DMS53 treated with DMSO at 0.1 percent for 48 hours (cell line): Measurements from ENCODE around the gene SAP25.

Source experiments
- DNase-seq: peaks from one replicate; lab custom pipeline; 2025; ENCODE audit not compliant: unreplicated experiment; lab: John Stamatoyannopoulos, UW

Gene SAP25

GRCh38 chr7:100598425-100598824, 24.7 kb upstream of the SAP25 start:
- DNase-seq = no peak

GRCh38 chr7:100595188-100595587, 21.5 kb upstream of the SAP25 start:
- no peak for DNase-seq

- DNase-seq = no peak
Measured at GRCh38 chr7:100591596-100591995, 17.9 kb upstream of the SAP25 start.

GRCh38 chr7:100590077-100590737, 16.5 kb upstream of the SAP25 start:
- no peak for DNase-seq

- DNase-seq = no peak
Measured at GRCh38 chr7:100589341-100589947, 15.7 kb upstream of the SAP25 start.

- DNase-seq = no peak
Measured at GRCh38 chr7:100588438-100588837, 14.7 kb upstream of the SAP25 start.

GRCh38 chr7:100586266-100587025, 12.7 kb upstream of the SAP25 start, which contains the start of gene FBXO24:
TSS of gene FBXO24 (plus strand) at chr7:100586328. CDS start at chr7:100586626, 298 bp downstream.
- DNase-seq = peak; percentile 100

GRCh38 chr7:100585511-100586265, 12.0 kb upstream of the SAP25 start, which contains the start of gene LRCH4:
TSS of gene LRCH4 (minus strand) at chr7:100586129. CDS start at chr7:100586100, 29 bp downstream.
- peak; percentile 75 for DNase-seq

GRCh38 chr7:100584683-100585510, 11.2 kb upstream of the SAP25 start:
- DNase-seq = peak; percentile 48

GRCh38 chr7:100584054-100584682, 10.5 kb upstream of the SAP25 start:
- no peak for DNase-seq

GRCh38 chr7:100583132-100584053, 9.7 kb upstream of the SAP25 start:
- DNase-seq = no peak

GRCh38 chr7:100582650-100583049, 8.9 kb upstream of the SAP25 start:
- no peak for DNase-seq

GRCh38 chr7:100582041-100582579, 8.4 kb upstream of the SAP25 start:
- DNase-seq = no peak

- DNase-seq = no peak
Measured at GRCh38 chr7:100580466-100581283, 7.0 kb upstream of the SAP25 start.

- DNase-seq = no peak
Measured at GRCh38 chr7:100578246-100579183, 4.8 kb upstream of the SAP25 start.

GRCh38 chr7:100577507-100577906, 3.8 kb upstream of the SAP25 start:
- no peak for DNase-seq

GRCh38 chr7:100577103-100577502, 3.4 kb upstream of the SAP25 start:
- DNase-seq = no peak
